GM21447 (cell line): ENCODE results near the gene LEAP2.

Experiments used
- ATAC-seq: cut with Tn5 transposase; IDR thresholded peaks from one replicate; pipeline ENCODE4 v1.9.1; 2021; ENCODE audit not compliant: unreplicated experiment

LEAP2 gene

DNA sequence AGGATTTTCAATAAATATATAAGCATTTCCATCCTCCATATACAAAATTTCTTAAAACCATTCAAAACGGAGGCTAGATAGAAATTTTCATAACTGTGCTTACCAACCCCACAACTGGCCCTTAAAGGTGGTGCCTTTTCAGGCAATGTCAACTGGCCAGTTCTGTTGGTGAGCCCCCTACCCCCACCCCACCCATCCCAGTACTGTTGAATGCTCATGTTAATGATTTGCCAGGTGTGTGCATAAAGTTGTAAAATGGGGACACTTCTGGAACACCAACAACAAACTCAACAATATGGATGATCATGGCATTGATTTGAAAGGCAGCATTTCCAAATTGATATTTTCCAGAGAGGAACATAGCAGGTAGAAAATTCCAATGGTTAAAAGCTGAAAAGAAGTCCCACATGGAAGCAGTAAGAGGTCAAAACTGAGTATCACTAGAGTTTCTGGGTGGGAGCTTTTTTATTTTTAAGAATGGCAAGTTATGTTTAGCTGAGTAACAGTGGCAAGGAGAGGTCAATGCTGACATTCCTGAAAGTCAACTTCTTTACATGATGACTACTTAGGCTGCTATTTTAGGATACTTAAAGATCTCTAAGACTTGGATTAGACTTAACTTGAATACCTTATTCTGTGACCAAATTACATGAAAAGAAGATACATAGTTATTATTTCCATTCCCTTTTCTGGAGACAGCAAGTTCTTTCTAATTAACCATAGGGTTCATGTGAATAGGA, 2.7 kb downstream of the LEAP2 start:
- ATAC-seq, result no peak

DNA sequence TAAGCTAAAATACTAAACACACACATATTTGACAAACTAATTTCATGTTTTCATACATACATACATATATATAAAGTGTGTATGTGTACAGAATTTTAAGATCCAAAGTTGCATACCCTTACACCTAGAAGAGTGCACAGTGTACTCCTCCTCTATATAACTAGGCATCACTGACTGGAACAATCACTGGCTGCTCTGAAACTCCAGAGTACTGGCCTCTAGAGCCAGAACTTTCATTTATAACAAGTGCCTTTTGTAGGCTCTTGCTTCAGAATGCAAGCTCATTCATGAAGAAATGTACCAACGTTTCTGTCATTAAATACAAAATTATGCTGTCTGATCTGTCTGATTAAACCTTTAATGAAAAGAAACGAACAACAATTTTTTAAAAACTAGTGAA, 4.0 kb downstream of the LEAP2 start:
- no peak for ATAC-seq

DNA sequence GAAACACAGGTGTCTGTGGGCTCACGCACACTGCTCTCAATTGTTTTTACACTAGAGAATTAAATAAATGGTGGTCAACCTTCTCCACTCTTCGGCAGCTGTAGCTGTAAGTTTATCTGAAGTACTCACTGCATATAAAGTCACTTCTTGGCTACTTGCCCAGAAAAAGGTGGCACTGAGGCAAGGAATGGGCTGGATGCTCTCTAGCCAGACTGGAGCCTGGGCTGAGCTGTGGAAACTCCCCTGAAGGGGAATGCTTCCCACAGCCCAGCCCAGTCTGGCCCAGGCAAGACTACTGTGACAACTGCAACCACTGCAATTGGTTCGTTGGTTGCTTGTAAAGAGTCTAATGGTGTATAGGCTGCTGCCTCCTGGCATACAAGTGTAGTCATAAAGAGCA, 4.5 kb downstream of the LEAP2 start:
- ATAC-seq, result no peak

DNA sequence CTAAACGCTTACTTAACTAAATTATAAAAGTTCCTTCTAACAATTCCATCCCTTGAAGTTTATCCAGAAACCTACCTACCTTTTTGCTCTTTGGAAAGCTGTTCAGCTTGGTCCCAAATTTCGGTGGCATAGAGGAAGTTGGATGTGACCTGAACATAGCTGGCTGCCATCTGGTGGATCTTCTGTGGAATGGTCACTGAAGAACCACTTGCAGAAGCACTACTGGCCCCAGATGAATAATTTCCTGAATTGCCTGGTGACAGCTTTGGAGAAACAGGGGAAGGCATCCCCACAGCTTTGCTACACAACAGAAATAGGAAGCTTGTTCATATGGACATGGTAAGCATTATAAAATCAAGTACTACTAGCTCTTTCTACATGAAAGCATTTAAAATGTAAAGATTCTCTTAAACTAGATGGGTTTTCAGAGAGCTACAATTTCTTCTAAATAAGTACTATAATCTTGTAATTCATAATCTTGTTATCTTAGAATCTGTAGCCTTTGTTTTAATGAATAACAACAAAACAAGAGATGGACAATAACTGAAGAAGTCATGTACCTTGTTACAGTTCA, 9.9 kb downstream of the LEAP2 start:
- no peak for ATAC-seq

DNA sequence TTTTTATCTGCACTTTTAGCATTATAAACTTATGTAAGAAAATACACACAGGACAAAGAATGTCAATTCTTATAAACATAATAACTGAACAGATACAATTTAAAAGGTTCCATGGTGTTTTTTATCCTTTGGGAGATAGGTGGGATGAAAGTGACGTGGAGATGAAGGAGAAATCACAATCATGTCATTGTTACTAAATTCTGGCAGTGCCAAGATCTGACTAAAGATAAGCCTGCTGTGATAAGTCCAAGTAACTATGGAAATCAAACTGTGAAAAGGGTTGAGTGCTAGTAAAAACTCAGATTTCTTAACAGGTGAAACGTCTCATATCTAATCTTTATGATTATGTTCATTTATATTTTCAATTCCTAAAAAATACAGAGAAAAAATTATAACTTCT, 11.1 kb downstream of the LEAP2 start:
- no peak for ATAC-seq

DNA sequence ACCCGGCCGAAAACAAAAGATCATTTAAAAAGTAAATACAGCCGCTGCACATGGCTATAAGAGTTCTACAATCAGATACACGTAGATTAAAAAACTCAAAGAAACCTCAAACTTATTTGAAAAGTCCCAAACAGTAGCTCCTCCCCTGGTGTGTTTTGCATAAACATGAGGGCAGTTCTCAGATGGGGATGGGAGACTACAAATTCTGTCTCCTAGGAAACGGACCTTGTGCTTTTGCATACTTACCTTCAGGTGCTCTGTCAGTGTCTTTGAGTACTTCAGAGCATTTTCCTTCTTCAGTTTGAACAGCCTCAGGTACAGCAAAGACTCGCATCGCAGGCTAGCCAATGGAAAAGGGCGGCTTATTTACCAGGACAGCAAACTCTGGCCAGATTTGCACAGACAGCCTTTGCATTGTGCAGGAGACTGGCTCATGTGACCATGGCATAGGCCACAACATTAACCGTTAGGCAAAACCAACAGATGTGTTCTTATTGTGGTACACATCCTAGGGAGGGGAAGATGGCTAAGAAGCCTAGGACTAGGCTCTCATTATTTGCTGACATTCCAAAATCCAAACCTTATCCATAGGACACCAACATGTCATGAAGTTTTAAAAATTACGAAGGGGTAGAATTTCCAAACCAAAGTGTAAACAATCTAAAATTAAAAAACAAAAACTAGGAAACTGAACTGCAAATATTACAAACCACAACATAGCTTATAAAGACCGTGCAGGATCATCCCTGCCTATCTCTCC, 12.8 kb downstream of the LEAP2 start:
- ATAC-seq, result no peak

DNA sequence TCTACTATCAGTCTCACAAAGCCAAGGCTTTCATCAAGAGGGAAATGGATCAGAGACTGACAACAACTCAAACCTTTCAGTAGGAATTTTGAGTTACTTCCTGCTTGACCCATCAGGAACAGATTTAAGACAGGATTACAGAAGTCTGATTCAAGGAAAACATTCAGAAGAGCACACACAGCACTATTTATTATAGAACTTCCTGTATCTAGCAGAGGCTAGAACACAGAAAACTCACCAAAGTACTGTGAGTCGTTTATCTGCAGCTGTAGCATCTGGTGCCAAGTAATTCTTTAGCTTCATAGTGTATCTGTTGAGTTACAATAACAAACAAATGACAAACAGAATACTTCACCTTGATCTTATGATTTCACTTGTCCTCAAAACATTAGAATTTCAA, 13.8 kb downstream of the LEAP2 start:
- ATAC-seq, result no peak

DNA sequence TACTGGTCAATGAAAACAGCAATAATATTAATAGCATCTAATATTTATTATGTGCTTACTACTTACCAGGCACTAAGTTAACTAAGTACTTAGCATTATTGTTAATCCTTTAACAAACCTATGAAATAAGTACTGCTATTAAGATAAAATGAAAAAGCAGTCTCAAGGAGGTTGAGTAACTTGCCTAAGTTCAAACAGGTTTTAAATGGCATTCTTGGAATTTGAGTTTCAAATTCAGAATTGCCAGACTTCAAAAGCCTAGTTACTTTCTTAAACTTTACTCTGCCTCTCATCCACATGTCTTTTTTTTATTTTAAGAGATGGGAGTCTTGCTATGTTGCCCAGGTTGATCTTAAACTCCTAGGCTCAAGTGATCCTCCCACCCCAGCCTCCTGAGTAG, 16.0 kb downstream of the LEAP2 start:
- ATAC-seq, result no peak

DNA sequence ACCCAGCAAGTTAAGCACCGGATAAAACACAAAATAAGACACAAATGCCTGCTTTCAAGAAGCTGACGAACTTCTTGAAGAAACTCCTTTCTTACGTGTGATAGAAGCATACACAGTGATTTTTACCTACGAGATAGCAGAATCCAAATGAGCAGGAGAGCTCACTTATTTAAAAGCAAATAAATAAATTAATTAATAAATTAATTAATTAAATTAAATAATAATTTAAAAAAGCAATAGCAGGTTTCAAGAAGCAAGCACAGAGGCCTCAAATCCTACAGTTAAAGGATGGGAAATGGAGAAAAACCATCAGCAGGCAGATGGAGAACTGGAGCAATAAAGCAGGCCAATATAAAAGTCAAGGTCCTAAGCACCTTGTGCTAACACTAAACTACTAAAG, 17.3 kb downstream of the LEAP2 start:
- no peak for ATAC-seq

DNA sequence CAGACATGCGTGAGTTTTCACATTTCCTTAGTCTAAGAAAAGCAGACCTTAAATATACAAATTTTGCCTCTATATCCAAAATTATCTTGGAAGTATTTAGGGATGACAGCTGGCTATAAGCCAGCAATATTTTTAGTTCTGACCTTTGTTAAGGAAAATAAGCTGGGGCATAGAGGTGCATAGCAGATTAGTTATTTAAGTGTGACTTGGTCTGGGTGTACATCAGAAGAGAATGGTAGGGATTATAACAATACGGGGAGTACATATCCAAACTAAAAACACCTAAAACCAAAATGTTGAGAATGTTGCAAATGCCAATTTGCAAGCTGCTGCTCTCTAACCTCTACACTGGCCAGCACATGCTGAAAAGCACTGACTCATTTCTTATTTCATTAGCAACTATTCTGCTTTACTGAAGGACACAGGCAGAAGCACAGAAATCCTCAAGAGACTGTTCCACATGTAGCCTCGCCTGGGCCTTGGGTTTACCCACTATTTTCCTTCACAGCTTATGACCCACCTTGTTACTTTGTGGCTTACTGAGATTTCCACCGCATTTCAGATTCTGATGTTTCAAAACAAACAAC, 22.3 kb downstream of the LEAP2 start:
- no peak for ATAC-seq

DNA sequence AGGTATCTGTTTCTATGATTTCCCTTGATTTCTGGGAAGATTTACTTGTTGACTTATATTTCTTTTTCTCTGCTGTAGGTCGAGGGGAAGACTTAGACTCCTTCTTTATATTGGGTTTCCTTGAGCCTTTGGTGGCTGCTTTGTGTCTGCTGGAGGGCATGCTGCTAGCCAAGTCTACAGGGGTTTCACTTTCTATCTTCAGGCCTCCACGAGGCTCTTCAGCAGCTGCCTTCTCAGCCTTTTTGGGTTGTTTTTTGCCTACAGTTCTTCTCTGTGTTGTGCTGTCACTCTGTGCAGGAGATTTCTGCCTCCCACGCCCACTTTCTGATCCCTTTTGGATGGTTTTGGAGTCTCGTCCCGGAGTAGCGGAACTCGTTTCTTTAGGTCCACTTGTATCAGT, 23.2 kb downstream of the LEAP2 start:
- no peak for ATAC-seq

DNA sequence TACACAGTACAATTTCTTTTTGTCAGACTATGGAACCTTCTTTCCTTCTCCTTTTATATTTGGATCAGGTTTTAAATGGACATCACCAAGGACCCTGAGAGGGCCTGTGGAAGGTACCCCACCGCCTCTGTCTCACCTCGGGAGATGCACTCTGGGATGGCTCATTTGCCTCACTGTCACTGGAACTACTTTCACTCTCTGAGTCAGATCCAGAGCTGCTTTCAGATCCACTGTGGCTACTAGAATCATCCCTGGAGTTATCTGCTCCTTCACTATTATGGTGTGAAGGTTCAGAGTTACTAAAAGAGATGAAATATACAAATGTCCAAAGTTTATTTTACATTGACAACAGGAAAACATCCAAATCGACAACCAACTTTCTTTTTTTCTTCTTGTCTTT, 24.6 kb downstream of the LEAP2 start:
- ATAC-seq, result no peak

DNA sequence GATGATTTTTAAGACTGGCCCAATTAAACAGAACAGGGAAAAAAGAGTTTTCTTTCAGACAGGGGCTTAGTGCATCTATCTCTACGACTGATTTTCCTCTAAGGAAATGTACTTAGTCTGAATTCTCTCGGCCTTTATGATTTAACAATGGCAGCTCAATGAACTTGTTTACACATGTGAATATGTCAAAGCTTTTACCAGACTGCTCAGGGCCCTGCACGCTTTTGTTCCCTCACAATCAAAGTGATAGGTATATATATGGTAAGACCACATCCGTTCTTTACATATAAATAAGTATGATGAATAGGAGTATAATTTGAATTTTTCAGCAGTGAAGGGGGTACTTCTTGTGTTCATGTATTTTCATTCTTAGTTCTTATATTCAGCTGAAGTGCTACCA, 27.6 kb downstream of the LEAP2 start:
- ATAC-seq, result no peak

DNA sequence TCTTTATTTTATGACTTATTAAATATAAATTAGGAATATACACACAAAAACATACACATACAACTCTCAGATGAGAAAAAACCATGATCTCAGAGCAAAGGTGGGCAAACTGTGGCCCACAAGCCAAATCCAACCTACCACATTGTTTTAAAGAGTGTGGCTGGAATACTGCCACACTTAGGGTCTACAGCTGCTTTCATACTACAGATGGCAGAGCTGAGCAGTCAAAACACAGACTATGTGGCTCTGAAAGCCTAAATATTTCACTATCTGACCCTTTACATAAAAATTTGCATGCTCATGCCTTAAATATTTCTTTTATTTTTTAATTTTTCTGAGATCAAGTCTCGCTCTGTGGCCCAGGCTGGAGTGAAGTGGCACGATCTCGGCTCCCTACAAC, 28.3 kb downstream of the LEAP2 start:
- no peak for ATAC-seq

DNA sequence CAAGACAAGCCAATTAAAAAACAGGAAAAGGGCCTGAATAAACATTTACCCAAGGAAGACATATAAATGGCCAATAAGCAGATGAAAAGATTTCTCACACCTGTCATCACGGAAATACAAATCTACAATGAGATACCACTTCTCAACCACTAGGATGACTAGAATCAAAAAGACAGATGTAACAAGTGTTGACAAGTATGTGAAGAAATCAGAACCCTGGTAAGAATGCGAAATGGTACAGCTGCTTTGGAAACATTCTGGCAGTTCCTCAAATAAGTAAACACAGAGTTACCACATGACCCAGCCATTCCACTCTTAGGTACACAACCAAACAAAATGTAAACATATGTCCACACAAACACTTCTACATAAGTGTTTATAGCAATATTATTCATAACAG, 32.5 kb downstream of the LEAP2 start:
- no peak for ATAC-seq

DNA sequence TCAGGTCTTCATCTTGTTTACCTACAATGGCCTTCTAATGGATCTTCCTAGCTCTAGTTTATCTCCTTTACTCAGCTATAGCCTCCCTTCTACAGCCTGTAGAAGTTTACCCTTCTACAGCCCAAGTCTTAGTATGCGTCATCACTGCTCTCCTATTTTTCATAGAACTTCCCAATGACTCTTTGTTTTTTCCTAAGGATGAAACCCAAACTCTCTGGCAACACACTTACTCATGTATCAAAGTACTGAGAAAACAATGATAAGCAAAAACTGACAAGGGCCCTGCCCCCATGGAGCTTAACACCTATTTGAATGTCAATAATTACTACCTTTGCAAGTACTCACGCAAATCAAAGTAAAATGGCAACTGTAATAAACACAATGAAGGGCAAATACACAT, 33.7 kb downstream of the LEAP2 start:
- no peak for ATAC-seq

DNA sequence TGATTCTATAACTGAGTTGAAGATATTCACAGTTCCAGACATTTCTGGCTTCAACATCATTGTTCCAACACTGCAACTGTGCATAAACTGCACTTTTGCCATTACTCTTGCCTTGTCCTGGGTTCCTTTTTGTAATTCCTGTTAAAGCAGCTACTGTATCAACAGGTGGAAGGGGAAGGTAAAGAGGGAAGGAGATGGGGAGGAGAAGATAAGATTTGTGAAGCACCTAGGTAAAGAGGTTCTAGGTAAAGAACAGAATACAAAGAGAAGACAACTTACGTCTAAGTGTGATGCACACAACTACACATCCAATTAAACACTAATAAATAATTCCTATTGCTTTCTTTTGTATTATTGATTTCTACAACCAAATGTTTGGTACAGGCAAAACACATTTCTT, 36.2 kb downstream of the LEAP2 start:
- no peak for ATAC-seq

DNA sequence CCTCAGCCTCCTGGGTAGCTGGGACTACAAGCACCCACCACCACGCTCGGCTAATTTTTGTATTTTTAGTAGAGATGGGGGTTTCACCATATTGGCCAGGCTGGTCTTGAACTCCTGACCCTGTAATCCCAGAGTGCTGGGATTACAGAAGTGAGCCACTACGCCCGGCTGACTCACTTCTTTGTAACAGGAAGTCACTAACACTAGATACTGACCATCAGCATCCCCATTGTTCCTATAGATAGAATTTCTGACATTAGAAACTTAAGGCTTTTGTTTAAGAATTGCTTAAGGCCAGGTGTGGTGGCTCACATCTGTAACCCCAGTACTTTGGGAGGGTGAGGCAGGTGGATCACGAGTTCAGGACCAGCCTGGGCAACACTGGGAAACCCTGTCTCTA, 42.2 kb downstream of the LEAP2 start:
- no peak for ATAC-seq

DNA sequence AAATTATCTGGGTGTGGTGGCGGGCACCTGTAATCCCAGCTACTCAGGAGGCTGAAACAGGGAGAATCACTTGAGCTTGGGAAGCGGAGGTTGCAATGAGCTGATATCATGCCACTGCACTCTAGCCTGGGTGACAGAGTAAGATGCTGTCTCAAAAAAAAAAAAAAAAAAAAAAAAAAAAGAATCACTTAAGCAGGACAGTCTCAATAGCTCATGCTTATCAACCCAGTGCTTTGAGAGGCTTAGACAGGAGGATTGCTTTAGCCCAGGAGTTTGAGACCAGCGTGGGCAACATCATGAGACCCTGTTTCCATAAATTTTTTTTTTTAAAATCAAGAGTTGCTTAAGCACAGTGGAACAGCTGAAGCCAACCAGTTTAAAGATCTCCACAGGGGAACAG, 42.6 kb downstream of the LEAP2 start:
- no peak for ATAC-seq
